Uterus (tissue), 4 donors: Measurements from ENCODE around the gene TMEM51. TPM values are rescaled to one million over a fixed set of nuclear protein-coding genes. Genes with fewer than 3 reads are reported as not detected.

Experiments used
- DNase-seq, 2 donors: peaks; one replicate each; pipeline ENCODE4 v3.0.0-alpha.2; 2019 to 2020
- H3K27ac ChIP-seq, 2 donors: fragments of 200-600 bp; sonication (generic); 1 replicate in 1 of 2; 2 replicates in 1 of 2; pipeline ENCODE4 v1.5.1; 2016 to 2018
- H3K27me3 ChIP-seq, 2 donors: fragments of 200-600 bp; sonication (generic); one replicate each; pipeline ENCODE4 v1.5.1; 2018 to 2019; ENCODE audit warnings: control low read depth in 1 of 2
- H3K36me3 ChIP-seq, 2 donors: fragments of 200-600 bp; sonication (generic); one replicate each; pipeline ENCODE4 v1.5.1; 2019; ENCODE audit warnings: control low read depth in 1 of 2
- H3K4me1 ChIP-seq, 2 donors: fragments of 200-600 bp; sonication (generic); one replicate each; pipeline ENCODE4 v1.5.1; 2018 to 2019; ENCODE audit warnings: control low read depth in 1 of 2
- H3K4me3 ChIP-seq, 2 donors: fragments of 200-600 bp; sonication (generic); 1 replicate in 1 of 2; 2 replicates in 1 of 2; pipeline ENCODE4 v1.5.1; 2018 to 2019; ENCODE audit warnings: mild to moderate bottlenecking in 1 of 2
- H3K9me3 ChIP-seq, 2 donors: fragments of 200-600 bp; sonication (generic); one replicate each; pipeline ENCODE4 v1.5.1; 2019; ENCODE audit warnings: control low read depth in 1 of 2
- POLR2A ChIP-seq, 2 donors: fragments of 450-650 bp; IDR thresholded peaks; one replicate each; pipeline ENCODE4 v1.6.1; 2016; ENCODE audit warnings: antibody characterized with exemption in 2 of 2, mild to moderate bottlenecking in 1 of 2, moderate library complexity in 1 of 2
- intact Hi-C: fragments of 100-400 bp; cut with DNase I; formaldehyde crosslinking; loops from one replicate; pipeline ENCODE4 v1.15.1; 2023; ENCODE audit warnings: low total_unique reads
- total RNA-seq, 4 donors: library from RNA; depleted of rRNA in 3 of 4; stranded (reverse); fragments of >200 nt in 3 of 4; gene quantifications; one replicate each; pipeline versions ENCODE4 v1.1.0 to v1.2.4, GENCODE V29; 2014 to 2023
- TF ChIP-seq, protein P1 (sequence below), 4 experiments: fragments of 200-600 bp in 2 of 4; fragments of 450-650 bp in 2 of 4; sonication (generic) in 2 of 4; IDR thresholded peaks; one replicate each; pipeline ENCODE4 v1.5.1; 2016 to 2019; ENCODE audit warnings: antibody characterized with exemption in 4 of 4, mild to moderate bottlenecking in 2 of 4, moderate library complexity in 1 of 4
- donor health status: DM: yes; HTN: yes; CAD: no.

The TMEM51 gene
- total RNA-seq = 10 to 100 TPM in 1 of 4 donors, 1 to 10 TPM in 3; 1.3 to 45.0 (median 9.9) TPM

DNA sequence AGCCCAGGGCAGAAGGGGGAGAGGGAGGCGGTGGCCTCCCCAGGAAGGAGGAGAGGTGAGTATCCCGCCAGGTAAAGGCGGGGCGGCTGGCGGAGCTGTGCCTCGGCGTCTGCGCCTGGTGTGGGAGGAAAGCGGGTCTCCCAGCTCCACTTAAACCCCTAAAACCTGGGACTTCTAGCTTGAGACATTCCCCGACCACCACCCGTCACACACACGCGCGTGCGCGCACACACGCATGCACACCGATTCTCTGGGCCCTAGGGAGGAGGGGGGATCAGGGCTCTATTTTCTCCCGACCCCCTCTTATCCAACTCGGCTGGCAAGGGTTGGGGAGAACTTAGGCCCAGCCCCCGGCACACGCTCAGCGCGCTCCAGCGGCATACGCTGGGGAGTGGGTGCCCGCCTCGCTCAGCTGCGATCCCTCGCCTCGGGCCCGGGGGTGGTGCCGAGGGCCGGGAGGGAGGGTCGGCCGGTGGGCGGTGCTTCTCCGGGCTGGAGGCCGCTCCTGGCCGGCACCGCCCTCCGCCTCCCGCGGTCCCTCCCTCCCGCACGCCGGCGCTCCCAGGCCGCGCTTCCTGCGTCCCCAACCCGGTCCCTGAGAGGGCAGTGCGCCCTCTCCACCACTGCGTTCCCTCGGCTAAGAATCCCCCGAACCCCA lies at the start of gene TMEM51:
TSS of gene TMEM51 (plus strand) at position 564 of the 658 bp plus-strand sequence. CDS start 61,341 bp downstream, outside the sequence.
- H3K4me3 ChIP-seq = peak within 1 kb of the TSS; percentile 58 to 89
- peaks cover 0 to 5% of the 10 kb centered on the region in 2 donors for H3K4me1 ChIP-seq
- DNase-seq = peak; percentile 47 to 76
- H3K27ac ChIP-seq = peak within 1 kb of the TSS; percentile 69 to 76
- TF ChIP-seq POLR2A (IDR thresholded peaks at IDR 0.05) = peak in 1 of 2 donors; percentile 53
- TF ChIP-seq, protein P1, sequence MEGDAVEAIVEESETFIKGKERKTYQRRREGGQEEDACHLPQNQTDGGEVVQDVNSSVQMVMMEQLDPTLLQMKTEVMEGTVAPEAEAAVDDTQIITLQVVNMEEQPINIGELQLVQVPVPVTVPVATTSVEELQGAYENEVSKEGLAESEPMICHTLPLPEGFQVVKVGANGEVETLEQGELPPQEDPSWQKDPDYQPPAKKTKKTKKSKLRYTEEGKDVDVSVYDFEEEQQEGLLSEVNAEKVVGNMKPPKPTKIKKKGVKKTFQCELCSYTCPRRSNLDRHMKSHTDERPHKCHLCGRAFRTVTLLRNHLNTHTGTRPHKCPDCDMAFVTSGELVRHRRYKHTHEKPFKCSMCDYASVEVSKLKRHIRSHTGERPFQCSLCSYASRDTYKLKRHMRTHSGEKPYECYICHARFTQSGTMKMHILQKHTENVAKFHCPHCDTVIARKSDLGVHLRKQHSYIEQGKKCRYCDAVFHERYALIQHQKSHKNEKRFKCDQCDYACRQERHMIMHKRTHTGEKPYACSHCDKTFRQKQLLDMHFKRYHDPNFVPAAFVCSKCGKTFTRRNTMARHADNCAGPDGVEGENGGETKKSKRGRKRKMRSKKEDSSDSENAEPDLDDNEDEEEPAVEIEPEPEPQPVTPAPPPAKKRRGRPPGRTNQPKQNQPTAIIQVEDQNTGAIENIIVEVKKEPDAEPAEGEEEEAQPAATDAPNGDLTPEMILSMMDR (IDR thresholded peaks at IDR 0.05) = no peak
- no peaks in the 10 kb centered on the region for H3K27me3 ChIP-seq
- intact Hi-C loops = loop anchor here (10.0 kb wide), 1 partner anchor 111 kb away; no protein-coding TSS in a partner anchor
- H3K9me3 ChIP-seq = no peaks in the 10 kb centered on the region
- H3K36me3 ChIP-seq = no peaks in the 10 kb centered on the region

- TF ChIP-seq, protein P1 (IDR thresholded peaks at IDR 0.05) = no peak
- TF ChIP-seq POLR2A (IDR thresholded peaks at IDR 0.05) = no peak
- H3K9me3 ChIP-seq = no peaks in the 10 kb centered on the region
- H3K4me1 ChIP-seq = no peaks in the 10 kb centered on the region
- intact Hi-C loops = no loop called here
- H3K27ac ChIP-seq = no peak overlapping the region
- H3K27me3 ChIP-seq = no peaks in the 10 kb centered on the region
- no peaks in the 10 kb centered on the region for H3K36me3 ChIP-seq
- no peak for DNase-seq
- no peak overlapping the region for H3K4me3 ChIP-seq
These were observed 49.6 kb upstream of the TMEM51 start for GRCh38 chr1:15103906-15104305.

DNA sequence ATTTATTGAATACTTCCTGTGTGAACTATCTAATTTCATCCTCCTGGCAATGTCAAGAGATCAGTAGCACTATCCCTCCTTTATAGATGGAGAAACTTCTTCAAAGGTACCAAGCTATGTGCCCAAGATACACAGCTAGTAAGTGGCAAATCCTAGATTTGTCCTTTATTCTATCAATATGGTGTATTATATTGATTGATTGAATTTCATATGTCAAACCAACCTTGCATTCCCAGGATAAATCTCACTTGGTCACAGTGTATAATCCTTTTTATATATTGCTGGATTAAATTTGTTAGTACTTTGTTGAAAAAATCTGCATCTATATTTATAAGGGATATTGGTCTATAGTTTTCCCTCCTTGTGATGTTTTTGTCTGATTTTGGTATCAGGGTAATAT lies 48.8 kb upstream of the TMEM51 start:
- no peak overlapping the region for H3K4me3 ChIP-seq
- H3K36me3 ChIP-seq = no peaks in the 10 kb centered on the region
- H3K4me1 ChIP-seq = no peaks in the 10 kb centered on the region
- H3K27me3 ChIP-seq = no peaks in the 10 kb centered on the region
- intact Hi-C loops = no loop called here
- H3K27ac ChIP-seq = no peak overlapping the region
- H3K9me3 ChIP-seq = no peaks in the 10 kb centered on the region
- DNase-seq = no peak
- no peak for TF ChIP-seq POLR2A (IDR thresholded peaks at IDR 0.05)
- TF ChIP-seq, protein P1 (IDR thresholded peaks at IDR 0.05) = no peak

DNA sequence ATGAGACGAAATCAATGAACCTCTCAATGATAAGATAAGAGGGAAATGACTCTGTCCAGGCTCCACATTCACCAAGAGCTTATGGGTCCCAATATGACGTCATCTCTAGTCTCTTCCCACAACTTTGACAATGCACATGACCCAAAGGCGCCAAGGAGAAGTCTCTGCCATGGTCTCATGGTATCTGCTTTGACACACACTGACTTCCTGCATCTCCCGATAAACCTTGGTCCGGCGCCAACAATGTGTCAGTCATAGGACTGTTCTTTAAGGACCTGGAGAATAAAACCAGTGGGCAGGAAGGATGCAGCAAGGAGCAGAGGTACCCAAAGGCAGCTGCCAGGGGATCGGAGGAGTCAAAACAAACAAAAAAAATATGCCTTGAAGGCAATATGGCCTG lies 46.9 kb upstream of the TMEM51 start:
- intact Hi-C loops = no loop called here
- H3K36me3 ChIP-seq = no peaks in the 10 kb centered on the region
- H3K27ac ChIP-seq = no peak overlapping the region
- no peak overlapping the region for H3K4me3 ChIP-seq
- TF ChIP-seq POLR2A (IDR thresholded peaks at IDR 0.05) = no peak
- TF ChIP-seq, protein P1 (IDR thresholded peaks at IDR 0.05) = no peak
- no peaks in the 10 kb centered on the region for H3K4me1 ChIP-seq
- H3K27me3 ChIP-seq = no peaks in the 10 kb centered on the region
- no peak for DNase-seq
- no peaks in the 10 kb centered on the region for H3K9me3 ChIP-seq

DNA sequence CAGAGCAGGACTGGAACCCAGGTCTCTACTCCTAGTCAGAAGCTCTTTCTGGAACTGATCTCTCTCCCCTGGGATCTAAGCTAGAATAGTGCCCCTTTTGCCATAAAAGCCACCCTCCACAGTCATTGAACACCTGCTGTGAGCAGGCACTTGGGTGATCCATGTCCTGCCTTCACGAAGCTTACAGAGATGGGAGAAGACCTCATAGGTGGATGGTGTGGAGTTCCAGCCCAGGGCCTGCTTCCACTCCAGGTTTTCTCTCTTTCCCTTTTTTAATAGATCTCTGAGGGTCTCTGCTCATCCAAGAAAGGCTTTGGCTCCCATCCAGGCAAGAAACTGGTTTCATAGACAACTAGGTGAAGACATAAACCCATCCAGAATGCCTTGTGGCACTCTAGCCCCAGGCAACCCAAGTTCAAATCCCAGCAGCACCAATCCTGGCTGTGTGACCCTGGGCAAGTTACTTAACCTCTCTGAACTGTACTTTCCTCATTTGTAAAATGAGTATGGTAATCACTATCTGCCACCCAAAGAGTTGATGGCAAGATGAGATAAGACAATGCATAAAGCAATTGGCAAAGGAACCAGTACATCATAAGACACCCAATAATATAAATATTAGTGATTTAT lies 46.4 kb upstream of the TMEM51 start:
- Histone ChIP-seq H3K27ac (no peak overlapping the region), H3K4me1 (no peaks in the 10 kb centered on the region), H3K36me3 (no peaks in the 10 kb centered on the region), H3K4me3 (no peak overlapping the region), H3K9me3 (no peaks in the 10 kb centered on the region), H3K27me3 (no peaks in the 10 kb centered on the region)
- TF ChIP-seq, protein P1 (IDR thresholded peaks at IDR 0.05) = no peak
- TF ChIP-seq POLR2A (IDR thresholded peaks at IDR 0.05) = no peak
- intact Hi-C loops = no loop called here
- no peak for DNase-seq
